K562 (cell line): ENCODE measurements around the gene NR2F6. TPM values are rescaled to one million over a fixed set of nuclear protein-coding genes. Genes with fewer than 3 reads are reported as not detected.

Source experiments
- CGGBP1 ChIP-seq: fragments of 250-450 bp; sonication (Bioruptor Pico); IDR thresholded peaks from 2 replicates; pipeline ENCODE4 v1.9.0; 2021; ENCODE audit warnings: mild to moderate bottlenecking
- NCOA2 ChIP-seq, 2 experiments: fragments of 450-650 bp; IDR thresholded peaks; 2 replicates each; pipeline ENCODE4 v1.6.1; 2018; ENCODE audit warnings: mild to moderate bottlenecking in 2 of 2, moderate library complexity in 1 of 2; ENCODE audit not compliant: partially characterized antibody in 2 of 2
- PURB ChIP-seq: sonication (generic); formaldehyde crosslinking; IDR thresholded peaks from 2 replicates; pipeline ENCODE4 v1.9.0; 2021; ENCODE audit warnings: low read depth, mild to moderate bottlenecking, missing genetic modification reagents
- TRIM24 ChIP-seq, 2 experiments: fragments of 450-650 bp; IDR thresholded peaks; 2 replicates each; pipeline ENCODE4 v1.6.1; 2016
- ZNF253 ChIP-seq: fragments of 250-450 bp; sonication (Bioruptor Pico); conservative IDR thresholded peaks from 2 replicates; pipeline ENCODE4 v1.6.1; 2021; ENCODE audit warnings: mild to moderate bottlenecking
- polyA plus RNA-seq, 8 experiments: library from polyadenylated mRNA; depleted of rRNA in 4 of 8; stranded (reverse) in 5 of 8; unstranded in 3 of 8; fragments of >200 nt; fragmentation: Nextera tagmentation in 2 of 8; fragmentation: Illumina TruSeq in 1 of 8; extraction: Ambion mirVana in 2 of 8; extraction: Trizol in 1 of 8; gene quantifications; 2 replicates each; pipeline versions ENCODE4 v1.2.1 to v1.2.3, GENCODE V29; 2011 to 2014; ENCODE audit warnings: inconsistent platforms in 1 of 8, missing spikeins in 1 of 8
- total RNA-seq, 7 experiments: library from RNA; depleted of rRNA in 6 of 7; stranded (reverse); fragments of >200 nt in 6 of 7; fragmentation: Illumina TruSeq in 2 of 7; extraction: Trizol in 2 of 7; gene quantifications; 2 replicates each; pipeline versions ENCODE4 v1.2.1 to v1.2.3, GENCODE V29; 2011 to 2021; ENCODE audit warnings: low replicate concordance in 1 of 7
- TF ChIP-seq, protein P1 (sequence below), 2 experiments: fragments of 450-650 bp; formaldehyde crosslinking in 1 of 2; IDR thresholded peaks; 2 replicates each; pipeline versions ENCODE4 v1.4.0 to v1.6.1; 2014 to 2020; ENCODE audit warnings: mild to moderate bottlenecking in 2 of 2, borderline replicate concordance in 1 of 2, low read depth in 1 of 2

Gene NR2F6
- total and polyA plus RNA-seq, 9 of the 15 experiments (the other 6 are each of a cell fraction or from before 2014, with no cell fraction given): 0.76 to 97.5 (median 18.8) TPM

- TF ChIP-seq, protein P1, sequence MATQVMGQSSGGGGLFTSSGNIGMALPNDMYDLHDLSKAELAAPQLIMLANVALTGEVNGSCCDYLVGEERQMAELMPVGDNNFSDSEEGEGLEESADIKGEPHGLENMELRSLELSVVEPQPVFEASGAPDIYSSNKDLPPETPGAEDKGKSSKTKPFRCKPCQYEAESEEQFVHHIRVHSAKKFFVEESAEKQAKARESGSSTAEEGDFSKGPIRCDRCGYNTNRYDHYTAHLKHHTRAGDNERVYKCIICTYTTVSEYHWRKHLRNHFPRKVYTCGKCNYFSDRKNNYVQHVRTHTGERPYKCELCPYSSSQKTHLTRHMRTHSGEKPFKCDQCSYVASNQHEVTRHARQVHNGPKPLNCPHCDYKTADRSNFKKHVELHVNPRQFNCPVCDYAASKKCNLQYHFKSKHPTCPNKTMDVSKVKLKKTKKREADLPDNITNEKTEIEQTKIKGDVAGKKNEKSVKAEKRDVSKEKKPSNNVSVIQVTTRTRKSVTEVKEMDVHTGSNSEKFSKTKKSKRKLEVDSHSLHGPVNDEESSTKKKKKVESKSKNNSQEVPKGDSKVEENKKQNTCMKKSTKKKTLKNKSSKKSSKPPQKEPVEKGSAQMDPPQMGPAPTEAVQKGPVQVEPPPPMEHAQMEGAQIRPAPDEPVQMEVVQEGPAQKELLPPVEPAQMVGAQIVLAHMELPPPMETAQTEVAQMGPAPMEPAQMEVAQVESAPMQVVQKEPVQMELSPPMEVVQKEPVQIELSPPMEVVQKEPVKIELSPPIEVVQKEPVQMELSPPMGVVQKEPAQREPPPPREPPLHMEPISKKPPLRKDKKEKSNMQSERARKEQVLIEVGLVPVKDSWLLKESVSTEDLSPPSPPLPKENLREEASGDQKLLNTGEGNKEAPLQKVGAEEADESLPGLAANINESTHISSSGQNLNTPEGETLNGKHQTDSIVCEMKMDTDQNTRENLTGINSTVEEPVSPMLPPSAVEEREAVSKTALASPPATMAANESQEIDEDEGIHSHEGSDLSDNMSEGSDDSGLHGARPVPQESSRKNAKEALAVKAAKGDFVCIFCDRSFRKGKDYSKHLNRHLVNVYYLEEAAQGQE (IDR thresholded peaks at IDR 0.05; ENCODE audit: borderline replicate concordance): no peak
- TF ChIP-seq, protein P1 (CRISPR knock-in tag; IDR thresholded peaks at IDR 0.05; ENCODE audit: low read depth): no peak
- TF ChIP-seq CGGBP1 (CRISPR knock-in tag) (no peak), ZNF253 (CRISPR knock-in tag) (no peak), PURB (CRISPR knock-in tag) (no peak), NCOA2 (IDR thresholded peaks at IDR 0.05; ENCODE audit: partially characterized antibody in 2 of 2) (no peak), TRIM24 (IDR thresholded peaks at IDR 0.05) (no peak)
These were observed 35.9 kb upstream of the NR2F6 start, which contains the start of gene ANKLE1 (continued) for GRCh38 chr19:17281391-17282304.
